SKM-1 treated with dmso at 0.1 percent for 144 hours (cell line): ENCODE data around the gene CTAGE6.
"Not testable (repeated sequence)": the region's sequence is repeated elsewhere in the genome, so short reads cannot be mapped to it uniquely, and the experiment has no call there.

Experiments
- DNase-seq: peaks from one replicate; lab custom pipeline; 2025; ENCODE audit not compliant: unreplicated experiment; lab: John Stamatoyannopoulos, UW

CTAGE6 gene

GRCh38 chr7:143757596-143757995, at the start of gene CTAGE6:
CTAGE6 (minus strand) TSS chr7:143757696; CDS start chr7:143757658, 38 bp downstream.
- DNase-seq, result not testable (repeated sequence)

GRCh38 chr7:143806664-143807071, 49.2 kb upstream of the CTAGE6 start:
- not testable (repeated sequence) for DNase-seq

- not testable (repeated sequence) for DNase-seq
Observed at GRCh38 chr7:143797896-143798290, 40.4 kb upstream of the CTAGE6 start.

GRCh38 chr7:143797119-143797895, 39.8 kb upstream of the CTAGE6 start:
- not testable (repeated sequence) for DNase-seq

- DNase-seq, result not testable (repeated sequence)
Observed at GRCh38 chr7:143795653-143796052, 38.2 kb upstream of the CTAGE6 start.

GRCh38 chr7:143792633-143793032, 35.1 kb upstream of the CTAGE6 start:
- not testable (repeated sequence) for DNase-seq

GRCh38 chr7:143785415-143786182, 28.1 kb upstream of the CTAGE6 start:
- DNase-seq, result not testable (repeated sequence)

GRCh38 chr7:143779591-143779990, 22.1 kb upstream of the CTAGE6 start:
- DNase-seq, result not testable (repeated sequence)

- DNase-seq, result not testable (repeated sequence)
Observed at GRCh38 chr7:143772738-143773468, 15.4 kb upstream of the CTAGE6 start.

- DNase-seq, result not testable (repeated sequence)
Observed at GRCh38 chr7:143767531-143767930, 10.0 kb upstream of the CTAGE6 start.

GRCh38 chr7:143765678-143766077, 8.2 kb upstream of the CTAGE6 start:
- not testable (repeated sequence) for DNase-seq

GRCh38 chr7:143763065-143763464, 5.6 kb upstream of the CTAGE6 start:
- DNase-seq, result not testable (repeated sequence)

- DNase-seq, result not testable (repeated sequence)
Observed at GRCh38 chr7:143745340-143745739, 12.2 kb downstream of the CTAGE6 start.

- peak; percentile 22 for DNase-seq
Observed at GRCh38 chr7:143737037-143737819, 20.3 kb downstream of the CTAGE6 start.

- no peak for DNase-seq
Observed at GRCh38 chr7:143735962-143736361, 21.5 kb downstream of the CTAGE6 start.

- no peak for DNase-seq
Observed at GRCh38 chr7:143733876-143734275, 23.6 kb downstream of the CTAGE6 start.

- no peak for DNase-seq
Observed at GRCh38 chr7:143728333-143728862, 29.1 kb downstream of the CTAGE6 start.

GRCh38 chr7:143727561-143727960, 29.9 kb downstream of the CTAGE6 start:
- not testable (repeated sequence) for DNase-seq

- DNase-seq, result not testable (repeated sequence)
Observed at GRCh38 chr7:143726143-143726542, 31.4 kb downstream of the CTAGE6 start.

GRCh38 chr7:143720335-143720734, 37.2 kb downstream of the CTAGE6 start:
- DNase-seq, result not testable (repeated sequence)
